Thyroid gland (tissue), 4 donors: Measurements from ENCODE around the gene SBDS. TPM values are rescaled to one million over a fixed set of nuclear protein-coding genes. Genes with fewer than 3 reads are reported as not detected.

Experiments used
- DNase-seq, 2 donors: peaks; one replicate each; pipeline ENCODE4 v3.0.0-alpha.2; 2019
- H3K27ac ChIP-seq, 3 donors: fragments of 200-600 bp; sonication (generic); 1 replicate in 2 of 3; 2 replicates in 1 of 3; pipeline ENCODE4 v1.5.1; 2016 to 2019; ENCODE audit warnings: mild to moderate bottlenecking in 1 of 3, moderate library complexity in 1 of 3
- H3K27me3 ChIP-seq: fragments of 200-600 bp; sonication (generic); one replicate; pipeline ENCODE4 v1.5.1; 2019
- H3K36me3 ChIP-seq, 2 donors: fragments of 200-600 bp; sonication (generic); one replicate each; pipeline ENCODE4 v1.5.1; 2016 to 2019
- H3K4me1 ChIP-seq, 2 donors: fragments of 200-600 bp; sonication (generic); one replicate each; pipeline ENCODE4 v1.5.1; 2017 to 2019
- H3K4me3 ChIP-seq, 3 donors: fragments of 200-600 bp; sonication (generic); replicated peaks in 1 of 3; 1 replicate in 2 of 3; 2 replicates in 1 of 3; pipeline ENCODE4 v1.5.1; 2016; ENCODE audit warnings: mild to moderate bottlenecking in 1 of 3
- H3K9me3 ChIP-seq: fragments of 200-600 bp; sonication (generic); one replicate; pipeline ENCODE4 v1.5.1; 2017
- POLR2A ChIP-seq, 2 donors: fragments of 450-650 bp; IDR thresholded peaks; one replicate each; pipeline ENCODE4 v1.6.1; 2017; ENCODE audit warnings: antibody characterized with exemption in 2 of 2, mild to moderate bottlenecking in 2 of 2, moderate library complexity in 1 of 2
- WGBS, 2 donors: methylation state at CpG; one replicate each; pipeline ENCODE4 v1.1.5; 2017; 5-methylcytosine and 5-hydroxymethylcytosine counted together
- intact Hi-C: fragments of 100-400 bp; cut with DNase I; formaldehyde crosslinking; loops from one replicate; pipeline ENCODE4 v1.15.1; 2023
- small RNA-seq: library from RNA; depleted of rRNA; stranded (forward); fragments of <200 nt; gene quantifications from one replicate; pipeline ENCODE3, GENCODE V24; 2016
- total RNA-seq, 4 donors: library from RNA; depleted of rRNA; stranded (reverse); fragments of >200 nt; gene quantifications; one replicate each; pipeline ENCODE4 v1.2.3, GENCODE V29; 2016
- TF ChIP-seq, protein P1 (sequence below), 6 experiments: fragments of 200-600 bp in 3 of 6; fragments of 450-650 bp in 3 of 6; sonication (generic) in 3 of 6; IDR thresholded peaks; one replicate each; pipeline ENCODE4 v1.5.1; 2016 to 2019; ENCODE audit warnings: antibody characterized with exemption in 6 of 6, mild to moderate bottlenecking in 2 of 6, inconsistent platforms in 1 of 6, moderate library complexity in 1 of 6

Gene SBDS
- total RNA-seq, 4 donors from 2014 or later = 91.7 to 157 (median 115) TPM

DNA sequence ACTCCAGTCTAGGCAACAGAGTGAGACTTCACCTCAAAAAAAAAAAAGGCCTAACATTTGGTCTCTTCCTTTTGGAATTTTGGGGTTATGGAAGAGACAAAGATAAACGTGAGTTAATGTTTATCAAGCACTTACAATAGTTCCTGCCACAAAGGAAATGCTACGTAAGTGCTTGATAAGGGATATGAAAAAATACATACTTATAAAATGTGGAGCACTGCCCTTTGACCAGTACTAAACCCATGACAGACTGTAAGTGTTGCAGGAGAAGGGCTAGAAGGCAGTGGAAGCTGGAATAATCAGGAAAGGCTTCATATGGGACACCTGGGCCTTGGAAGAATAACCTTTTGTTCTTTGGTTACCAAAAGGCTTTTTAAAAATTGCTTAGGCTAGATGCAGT is 48.8 kb downstream of the SBDS start:
- Histone ChIP-seq H3K4me3 (no peak overlapping the region), H3K27me3 (no peaks in the 10 kb centered on the region), H3K9me3 (no peaks in the 10 kb centered on the region), H3K36me3 (peaks cover 65 to 73% of the 10 kb centered on the region in 2 donors), H3K27ac (no peak overlapping the region), H3K4me1 (no peaks in the 10 kb centered on the region)
- intact Hi-C loops = no loop called here
- TF ChIP-seq, protein P1, sequence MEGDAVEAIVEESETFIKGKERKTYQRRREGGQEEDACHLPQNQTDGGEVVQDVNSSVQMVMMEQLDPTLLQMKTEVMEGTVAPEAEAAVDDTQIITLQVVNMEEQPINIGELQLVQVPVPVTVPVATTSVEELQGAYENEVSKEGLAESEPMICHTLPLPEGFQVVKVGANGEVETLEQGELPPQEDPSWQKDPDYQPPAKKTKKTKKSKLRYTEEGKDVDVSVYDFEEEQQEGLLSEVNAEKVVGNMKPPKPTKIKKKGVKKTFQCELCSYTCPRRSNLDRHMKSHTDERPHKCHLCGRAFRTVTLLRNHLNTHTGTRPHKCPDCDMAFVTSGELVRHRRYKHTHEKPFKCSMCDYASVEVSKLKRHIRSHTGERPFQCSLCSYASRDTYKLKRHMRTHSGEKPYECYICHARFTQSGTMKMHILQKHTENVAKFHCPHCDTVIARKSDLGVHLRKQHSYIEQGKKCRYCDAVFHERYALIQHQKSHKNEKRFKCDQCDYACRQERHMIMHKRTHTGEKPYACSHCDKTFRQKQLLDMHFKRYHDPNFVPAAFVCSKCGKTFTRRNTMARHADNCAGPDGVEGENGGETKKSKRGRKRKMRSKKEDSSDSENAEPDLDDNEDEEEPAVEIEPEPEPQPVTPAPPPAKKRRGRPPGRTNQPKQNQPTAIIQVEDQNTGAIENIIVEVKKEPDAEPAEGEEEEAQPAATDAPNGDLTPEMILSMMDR (IDR thresholded peaks at IDR 0.05) = no peak
- no peak for TF ChIP-seq POLR2A (IDR thresholded peaks at IDR 0.05)
- no peak for DNase-seq
- WGBS, 2 donors = 69 to 84% methylated on average over 2 of the region's 2 CpGs

- peaks cover 14 to 19% of the 10 kb centered on the region in 2 donors for H3K36me3 ChIP-seq
- TF ChIP-seq, protein P1 (IDR thresholded peaks at IDR 0.05) = no peak
- TF ChIP-seq POLR2A (IDR thresholded peaks at IDR 0.05) = no peak
- no peak overlapping the region for H3K4me3 ChIP-seq
- no peak overlapping the region for H3K27ac ChIP-seq
- H3K27me3 ChIP-seq = no peaks in the 10 kb centered on the region
- intact Hi-C loops = no loop called here
- no peaks in the 10 kb centered on the region for H3K4me1 ChIP-seq
- H3K9me3 ChIP-seq = no peaks in the 10 kb centered on the region
- DNase-seq = no peak
- 92 to 93% methylated on average over 4 of the region's 4 CpGs for WGBS, 2 donors
Measured at GRCh38 chr7:66939325-66939724, 56.1 kb downstream of the SBDS start.

- Histone ChIP-seq H3K27me3 (no peaks in the 10 kb centered on the region), H3K9me3 (no peaks in the 10 kb centered on the region), H3K4me3 (no peak overlapping the region), H3K4me1 (peaks cover 0 to 4% of the 10 kb centered on the region in 2 donors), H3K27ac (no peak overlapping the region), H3K36me3 (peaks cover 8 to 12% of the 10 kb centered on the region in 2 donors)
- no peak for DNase-seq
- WGBS, 2 donors = 98% methylated on average over 4 of the region's 4 CpGs
- TF ChIP-seq POLR2A (IDR thresholded peaks at IDR 0.05) = no peak
- TF ChIP-seq, protein P1 (IDR thresholded peaks at IDR 0.05) = no peak
- intact Hi-C loops = no loop called here
Measured at GRCh38 chr7:66937940-66938339, 57.4 kb downstream of the SBDS start.

Small RNA genes lying within 50 kb of the gene (small RNA-seq; reads per million reads assigned to genes)
- gene RN7SL43P = not detected

Other genes starting within 250 kb of the SBDS start
- gene TMEM248, start 74.4 kb downstream of the SBDS start, total RNA-seq = 100 to 1,000 TPM; 119 to 179 (median 144) TPM
- gene TYW1, start 1.2 kb upstream of the SBDS start, total RNA-seq = 10 to 100 TPM; 19.3 to 75.6 (median 38.6) TPM